Activated naive CD4-positive, alpha-beta T cell treated with anti-CD3 and anti-CD28 coated beads, Interleukin-2, amount 10 ng/mL, durations not matched to agents 7 days and 5 days (primary cell): ENCODE data around the gene PLEKHD1.

Experiments used
- CTCF ChIA-PET: fragments of 350-600 bp; sonication (Branson Sonifier 250); formaldehyde crosslinking; loops from one replicate; lab custom pipeline; 2021; ENCODE audit warnings: antibody characterized with exemption; lab: Charles Lee
- DNase-seq: peaks from one replicate; pipeline ENCODE4 v3.0.0-alpha.2; 2020
- H3K27ac Mint-ChIP-seq: one replicate; pipeline ENCODE4 v1.8.0; 2021; ENCODE audit warnings: mild to moderate bottlenecking, moderate library complexity, mixed read lengths
- H3K27me3 Mint-ChIP-seq: one replicate; pipeline ENCODE4 v1.8.0; 2021; ENCODE audit warnings: mild to moderate bottlenecking, mixed read lengths
- H3K36me3 Mint-ChIP-seq: one replicate; pipeline ENCODE4 v1.8.0; 2021; ENCODE audit warnings: mixed read lengths
- H3K4me1 Mint-ChIP-seq: one replicate; pipeline ENCODE4 v1.8.0; 2021; ENCODE audit warnings: mixed read lengths
- H3K4me3 Mint-ChIP-seq: one replicate; pipeline ENCODE4 v1.8.0; 2021; ENCODE audit warnings: mild to moderate bottlenecking, moderate library complexity, mixed read lengths
- H3K9me3 Mint-ChIP-seq: one replicate; pipeline ENCODE4 v1.8.0; 2021; ENCODE audit warnings: mixed read lengths

Gene PLEKHD1

DNA sequence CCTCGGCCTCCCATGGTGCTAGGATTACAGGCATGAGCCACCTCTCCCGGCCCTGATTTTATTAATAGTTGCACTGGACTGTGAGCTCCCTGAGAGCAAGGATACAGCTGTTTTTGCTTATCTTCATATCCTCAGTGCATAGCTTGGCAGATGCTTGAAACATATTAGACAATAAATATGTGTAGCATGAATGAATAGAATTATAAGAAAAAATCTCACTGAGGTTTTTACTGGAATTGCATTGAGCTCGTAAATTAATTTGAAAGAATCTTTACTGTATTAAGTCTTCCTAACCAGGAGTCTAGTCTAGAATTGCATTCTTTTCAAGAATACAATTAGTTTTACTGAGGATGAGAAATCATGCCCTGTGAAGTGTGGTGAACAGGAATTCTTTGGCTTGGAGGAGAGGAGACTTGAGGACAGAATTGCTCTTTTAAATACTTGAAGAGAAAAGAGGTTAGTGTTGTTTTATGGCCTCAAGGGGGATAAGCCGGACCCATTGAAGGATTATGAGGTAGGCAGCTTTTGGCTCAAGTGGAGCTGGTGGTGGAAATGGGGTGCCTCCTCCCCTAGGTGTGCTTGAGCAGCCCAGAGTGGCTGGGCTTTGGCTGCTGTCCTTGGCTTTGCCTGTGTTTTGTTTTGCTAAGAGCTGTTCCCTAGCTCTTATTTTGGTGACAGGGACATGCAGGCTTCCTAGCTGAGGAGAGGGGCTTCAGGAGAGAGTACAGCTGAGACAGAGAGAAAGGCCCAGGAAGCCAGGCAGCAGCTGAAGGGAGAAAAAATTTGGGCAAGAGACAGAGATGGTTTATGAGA, 34.0 kb downstream of the PLEKHD1 start:
- Mint-ChIP-seq H3K27me3 (peaks cover 39% of the 10 kb centered on the region), H3K4me3 (no peak overlapping the region), H3K27ac (no peak overlapping the region), H3K9me3 (no peaks in the 10 kb centered on the region), H3K36me3 (no peaks in the 10 kb centered on the region), H3K4me1 (no peaks in the 10 kb centered on the region)
- CTCF ChIA-PET = no interaction called here
- DNase-seq = no peak

DNA sequence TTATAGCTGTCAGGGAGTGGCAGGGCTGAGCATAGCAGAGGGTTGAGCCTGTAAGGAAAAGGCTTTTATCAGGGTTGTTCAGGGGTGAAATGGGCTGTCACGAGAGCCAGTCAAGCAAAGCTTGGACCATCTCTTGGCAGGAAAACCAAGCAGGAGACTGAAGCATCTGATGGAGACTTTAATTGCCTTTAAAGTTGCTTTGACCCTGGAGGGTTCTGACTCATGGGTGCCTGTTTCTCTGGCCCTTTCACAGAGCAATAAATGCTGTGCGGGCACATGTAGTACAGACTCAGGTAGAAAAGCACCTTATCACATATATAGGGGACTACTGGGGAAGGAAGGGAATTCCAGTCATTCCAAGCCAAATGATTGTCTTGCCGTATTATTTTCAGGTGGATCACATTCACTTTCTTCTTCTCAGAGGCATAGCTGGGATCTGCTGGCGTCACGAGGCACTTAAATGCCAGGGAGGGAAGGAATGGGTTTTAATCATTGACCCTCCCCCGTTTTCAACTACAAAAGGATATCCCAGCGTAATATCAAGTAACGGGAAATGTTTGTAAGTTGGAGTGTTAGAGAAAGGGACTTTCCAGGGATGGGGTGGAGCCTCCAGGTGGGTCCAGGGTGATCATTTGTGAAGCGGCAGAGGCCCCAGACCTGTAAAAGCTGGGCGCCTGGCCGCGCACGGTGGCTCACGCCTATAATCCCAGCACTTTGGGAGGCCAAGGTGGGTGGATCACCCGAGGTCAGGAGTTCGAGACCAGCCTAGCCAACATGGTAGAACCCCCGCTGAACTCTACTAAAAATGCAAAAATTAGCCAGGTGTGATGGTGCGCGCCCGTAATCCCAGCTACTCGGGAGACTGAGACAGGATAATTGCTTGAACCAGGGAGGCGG, 34.9 kb downstream of the PLEKHD1 start:
- CTCF ChIA-PET = no interaction called here

DNA sequence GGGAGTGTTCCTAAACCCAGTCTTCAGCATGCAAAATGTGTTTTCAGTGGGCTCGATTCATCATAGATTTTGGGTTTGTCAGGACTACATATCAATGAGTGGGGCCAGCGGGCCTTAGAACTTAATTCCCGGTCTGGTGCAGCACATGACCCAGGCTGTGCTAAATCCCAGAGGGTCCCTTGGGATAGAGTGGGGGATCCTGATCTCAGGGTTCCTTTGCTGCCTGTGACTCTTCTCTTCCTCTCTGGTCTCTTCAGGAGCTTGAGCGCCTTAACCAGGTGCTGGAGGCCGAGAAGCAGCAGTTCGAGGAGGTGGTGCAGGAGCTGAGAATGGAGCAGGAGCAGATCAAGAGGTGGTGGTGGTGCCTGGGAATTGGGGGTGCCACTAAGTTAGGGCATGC, 37.5 kb downstream of the PLEKHD1 start:
- H3K36me3 Mint-ChIP-seq = no peaks in the 10 kb centered on the region
- no peak for DNase-seq
- no peak overlapping the region for H3K27ac Mint-ChIP-seq
- peaks cover 37% of the 10 kb centered on the region for H3K27me3 Mint-ChIP-seq
- no peaks in the 10 kb centered on the region for H3K4me1 Mint-ChIP-seq
- no peaks in the 10 kb centered on the region for H3K9me3 Mint-ChIP-seq
- H3K4me3 Mint-ChIP-seq = no peak overlapping the region
- CTCF ChIA-PET = no interaction called here

More for the DNA sequence above, 34.9 kb downstream of the PLEKHD1 start:
- Mint-ChIP-seq H3K4me3 (no peak overlapping the region), H3K27me3 (peaks cover 36% of the 10 kb centered on the region), H3K9me3 (no peaks in the 10 kb centered on the region), H3K27ac (no peak overlapping the region), H3K4me1 (no peaks in the 10 kb centered on the region), H3K36me3 (no peaks in the 10 kb centered on the region)
- DNase-seq = no peak

DNA sequence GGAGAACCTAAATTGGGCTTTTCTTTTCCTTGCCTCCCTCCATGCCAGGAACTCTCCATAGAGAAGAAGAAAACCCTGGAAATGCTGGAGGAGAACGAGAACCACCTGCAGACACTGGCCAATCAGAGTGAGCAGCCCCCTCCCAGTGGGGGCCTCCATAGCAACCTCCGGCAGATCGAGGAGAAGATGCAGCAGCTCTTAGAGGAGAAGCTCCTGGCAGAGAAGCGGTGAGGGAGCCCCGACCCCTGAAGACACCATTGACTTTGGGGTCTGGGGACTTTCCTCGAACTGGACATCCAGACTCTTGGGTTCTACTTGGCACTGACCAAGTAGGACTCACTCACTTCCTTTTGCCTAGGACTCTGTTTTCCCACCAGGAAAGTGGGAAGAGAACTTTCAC, 41.4 kb downstream of the PLEKHD1 start:
- Mint-ChIP-seq H3K9me3 (no peaks in the 10 kb centered on the region), H3K4me3 (no peak overlapping the region), H3K27ac (no peak overlapping the region), H3K4me1 (no peaks in the 10 kb centered on the region), H3K36me3 (no peaks in the 10 kb centered on the region), H3K27me3 (peaks cover 36% of the 10 kb centered on the region)
- CTCF ChIA-PET = no interaction called here
- DNase-seq = no peak

DNA sequence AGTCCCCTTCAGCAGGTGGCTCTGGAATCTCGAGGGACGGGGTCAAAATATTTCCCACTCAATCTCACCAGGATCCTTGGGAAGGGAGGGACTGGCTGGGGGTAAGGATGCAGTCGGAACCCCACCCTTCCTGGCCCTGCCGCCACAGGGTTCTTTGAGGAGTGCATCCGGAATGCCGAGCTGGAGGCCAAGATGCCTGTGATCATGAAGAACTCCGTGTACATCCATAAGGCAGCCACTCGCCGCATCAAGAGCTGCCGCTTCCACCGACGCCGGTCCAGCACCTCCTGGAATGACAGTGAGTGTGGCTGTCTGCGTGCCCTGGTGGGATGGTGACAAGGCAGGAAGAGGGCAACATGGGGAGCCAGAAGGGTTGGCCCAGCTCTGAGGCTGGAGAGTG, 43.1 kb downstream of the PLEKHD1 start:
- no peak overlapping the region for H3K4me3 Mint-ChIP-seq
- no peak for DNase-seq
- no peaks in the 10 kb centered on the region for H3K36me3 Mint-ChIP-seq
- H3K4me1 Mint-ChIP-seq = no peaks in the 10 kb centered on the region
- CTCF ChIA-PET = interaction anchor here (1.6 kb wide), 1 partner anchor 8 kb away, joined by 5 read pairs; no protein-coding TSS in a partner anchor
- no peaks in the 10 kb centered on the region for H3K9me3 Mint-ChIP-seq
- H3K27ac Mint-ChIP-seq = no peak overlapping the region
- peaks cover 33% of the 10 kb centered on the region for H3K27me3 Mint-ChIP-seq

DNA sequence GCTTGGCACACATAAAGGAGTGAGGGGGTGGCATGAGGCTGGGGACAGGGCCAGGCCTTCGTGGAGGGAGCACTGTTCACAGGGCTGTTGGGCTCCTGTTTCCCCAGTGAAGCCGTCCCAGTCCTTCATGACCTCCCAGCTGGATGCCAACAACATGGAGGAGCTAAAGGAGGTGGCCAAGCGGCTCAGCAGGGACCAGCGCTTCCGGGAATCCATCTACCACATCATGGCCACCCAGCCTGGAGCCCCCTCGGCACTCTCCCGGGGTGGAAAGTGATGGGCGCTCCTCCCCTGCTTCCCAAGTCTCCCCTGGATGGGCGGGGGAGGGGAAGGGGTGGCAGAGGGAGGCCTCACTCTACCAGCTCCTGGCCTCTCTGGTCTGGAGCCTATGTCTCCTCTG, 43.6 kb downstream of the PLEKHD1 start:
- no peak overlapping the region for H3K27ac Mint-ChIP-seq
- H3K36me3 Mint-ChIP-seq = no peaks in the 10 kb centered on the region
- no peaks in the 10 kb centered on the region for H3K4me1 Mint-ChIP-seq
- DNase-seq = no peak
- no peaks in the 10 kb centered on the region for H3K9me3 Mint-ChIP-seq
- CTCF ChIA-PET = no interaction called here
- peaks cover 38% of the 10 kb centered on the region for H3K27me3 Mint-ChIP-seq
- no peak overlapping the region for H3K4me3 Mint-ChIP-seq

DNA sequence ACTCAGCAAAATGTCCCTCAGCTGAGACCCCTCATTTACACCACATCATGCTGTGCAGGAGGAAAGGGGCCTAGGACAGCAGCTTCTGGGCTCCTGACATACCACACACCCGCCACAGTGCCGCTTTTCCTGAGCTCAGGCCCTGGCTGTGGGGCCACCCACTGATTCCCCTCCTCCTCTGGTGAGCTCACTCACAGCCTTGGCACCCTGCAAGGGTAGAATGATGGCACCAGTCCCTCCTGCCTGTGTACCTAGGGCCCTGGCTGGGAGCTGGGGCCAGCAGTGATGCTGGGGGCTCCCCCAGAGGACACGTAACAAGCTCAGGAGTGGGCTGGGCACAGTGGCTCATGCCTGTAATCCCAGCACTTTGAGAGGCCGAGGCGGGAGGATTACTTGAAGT, 44.4 kb downstream of the PLEKHD1 start:
- CTCF ChIA-PET = no interaction called here
- H3K27me3 Mint-ChIP-seq = peaks cover 41% of the 10 kb centered on the region
- H3K27ac Mint-ChIP-seq = no peak overlapping the region
- H3K4me3 Mint-ChIP-seq = no peak overlapping the region
- DNase-seq = no peak
- H3K9me3 Mint-ChIP-seq = no peaks in the 10 kb centered on the region
- H3K4me1 Mint-ChIP-seq = no peaks in the 10 kb centered on the region
- no peaks in the 10 kb centered on the region for H3K36me3 Mint-ChIP-seq

DNA sequence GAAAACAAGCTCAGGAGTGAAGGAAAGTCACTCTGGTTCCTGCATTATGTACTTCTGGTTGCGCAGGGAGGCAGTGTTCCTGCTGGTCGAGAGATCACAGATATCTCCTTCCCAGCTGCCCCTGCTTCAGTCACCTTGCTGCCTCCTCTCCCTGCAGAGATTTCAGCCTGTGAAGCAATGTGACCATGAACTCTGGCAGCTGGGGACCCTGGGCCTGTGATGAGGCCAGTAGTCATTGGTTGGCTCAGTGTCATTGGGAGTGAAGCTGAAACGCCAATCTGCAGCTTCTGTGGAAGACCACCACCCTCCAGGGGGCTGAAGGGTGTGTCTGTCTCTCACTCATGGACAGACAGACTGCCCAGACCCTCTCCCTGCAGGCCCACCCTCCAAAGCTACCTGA, 45.0 kb downstream of the PLEKHD1 start:
- H3K4me3 Mint-ChIP-seq = no peak overlapping the region
- peaks cover 40% of the 10 kb centered on the region for H3K27me3 Mint-ChIP-seq
- no peak for DNase-seq
- no peaks in the 10 kb centered on the region for H3K36me3 Mint-ChIP-seq
- no peak overlapping the region for H3K27ac Mint-ChIP-seq
- H3K9me3 Mint-ChIP-seq = no peaks in the 10 kb centered on the region
- CTCF ChIA-PET = no interaction called here
- no peaks in the 10 kb centered on the region for H3K4me1 Mint-ChIP-seq

DNA sequence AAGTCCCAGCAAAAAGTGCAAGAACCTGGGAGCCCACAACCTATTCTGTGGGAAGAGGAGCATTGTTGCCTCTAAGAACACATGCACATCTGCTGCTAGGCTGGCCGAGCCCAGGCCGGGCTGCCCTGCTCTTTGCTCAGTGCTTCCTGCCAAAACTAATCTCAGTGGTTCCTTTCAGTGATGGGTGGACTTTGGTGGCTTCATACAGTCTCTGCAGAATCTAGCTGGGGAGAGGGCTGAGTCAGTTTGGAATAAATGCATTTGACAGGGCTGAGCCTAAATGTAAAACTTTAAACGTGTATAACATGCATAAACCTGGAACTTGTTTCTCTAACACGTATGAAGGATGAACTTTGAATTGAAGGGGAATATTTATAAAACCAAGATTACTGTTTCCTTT, 45.6 kb downstream of the PLEKHD1 start:
- Mint-ChIP-seq H3K9me3 (no peaks in the 10 kb centered on the region), H3K4me1 (no peaks in the 10 kb centered on the region), H3K27me3 (peaks cover 42% of the 10 kb centered on the region), H3K36me3 (no peaks in the 10 kb centered on the region), H3K4me3 (no peak overlapping the region), H3K27ac (no peak overlapping the region)
- DNase-seq = no peak
- CTCF ChIA-PET = no interaction called here

DNA sequence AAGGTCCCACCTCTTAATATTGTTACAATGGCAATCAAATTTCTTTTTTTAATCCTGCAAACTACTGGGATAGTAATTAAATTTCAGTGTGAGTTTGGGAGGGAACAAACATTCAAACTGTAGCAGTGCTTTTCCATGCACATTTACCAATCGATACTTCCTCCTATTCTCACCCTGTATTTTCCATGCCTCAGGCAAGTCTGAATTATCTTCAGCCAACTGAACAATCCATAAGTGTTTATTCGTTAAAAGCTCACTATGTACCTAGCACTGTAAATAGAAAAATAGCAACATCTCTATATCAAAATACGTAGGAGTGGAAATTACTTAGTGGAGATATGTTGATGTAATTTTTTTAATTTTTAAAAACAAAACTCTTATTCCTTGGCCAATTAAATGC, 46.6 kb downstream of the PLEKHD1 start:
- H3K4me1 Mint-ChIP-seq = no peaks in the 10 kb centered on the region
- H3K27me3 Mint-ChIP-seq = peaks cover 44% of the 10 kb centered on the region
- no peaks in the 10 kb centered on the region for H3K9me3 Mint-ChIP-seq
- no peak overlapping the region for H3K4me3 Mint-ChIP-seq
- CTCF ChIA-PET = no interaction called here
- no peak for DNase-seq
- H3K27ac Mint-ChIP-seq = no peak overlapping the region
- no peaks in the 10 kb centered on the region for H3K36me3 Mint-ChIP-seq

DNA sequence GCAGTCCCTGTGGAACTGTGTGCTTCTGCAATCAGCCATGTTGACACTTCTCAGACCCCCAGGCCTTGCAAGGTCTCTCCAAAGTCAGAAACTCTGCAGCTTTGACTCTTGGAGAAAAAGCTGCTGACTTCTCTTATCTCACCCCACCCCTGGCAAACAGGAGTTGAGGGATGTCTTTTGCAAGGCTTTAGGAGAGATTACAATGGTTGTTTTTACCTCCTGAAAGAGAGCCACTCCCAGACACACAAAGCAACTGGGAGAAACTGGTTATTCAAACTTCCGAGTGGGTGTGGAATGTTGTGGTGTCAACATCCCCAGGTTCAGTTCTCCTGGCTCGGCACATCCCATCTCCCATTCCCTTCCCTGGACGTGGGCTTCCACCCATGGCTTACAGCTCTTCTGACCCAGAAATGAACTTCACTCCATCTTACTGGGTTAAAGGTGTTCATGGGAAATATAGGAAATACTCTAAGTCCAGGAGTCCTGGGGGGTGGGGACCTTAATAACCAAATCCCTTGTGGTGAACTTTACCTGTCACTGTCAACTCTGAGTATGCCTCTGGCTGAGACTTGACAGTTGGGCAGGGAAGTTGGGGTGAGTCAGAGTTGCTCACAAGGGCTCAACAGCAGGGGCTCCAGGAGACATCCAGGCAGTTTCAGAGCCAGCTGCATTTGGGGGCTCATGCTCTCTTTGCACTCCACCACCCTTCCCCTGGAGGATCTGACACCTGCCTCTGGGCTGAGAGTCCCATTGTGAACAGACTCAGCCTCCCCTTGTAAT, 48.2 kb downstream of the PLEKHD1 start:
- H3K27me3 Mint-ChIP-seq = peaks cover 50% of the 10 kb centered on the region
- H3K36me3 Mint-ChIP-seq = no peaks in the 10 kb centered on the region
- no peaks in the 10 kb centered on the region for H3K4me1 Mint-ChIP-seq
- no peaks in the 10 kb centered on the region for H3K9me3 Mint-ChIP-seq
- H3K27ac Mint-ChIP-seq = no peak overlapping the region
- CTCF ChIA-PET = no interaction called here
- no peak overlapping the region for H3K4me3 Mint-ChIP-seq
- no peak for DNase-seq

DNA sequence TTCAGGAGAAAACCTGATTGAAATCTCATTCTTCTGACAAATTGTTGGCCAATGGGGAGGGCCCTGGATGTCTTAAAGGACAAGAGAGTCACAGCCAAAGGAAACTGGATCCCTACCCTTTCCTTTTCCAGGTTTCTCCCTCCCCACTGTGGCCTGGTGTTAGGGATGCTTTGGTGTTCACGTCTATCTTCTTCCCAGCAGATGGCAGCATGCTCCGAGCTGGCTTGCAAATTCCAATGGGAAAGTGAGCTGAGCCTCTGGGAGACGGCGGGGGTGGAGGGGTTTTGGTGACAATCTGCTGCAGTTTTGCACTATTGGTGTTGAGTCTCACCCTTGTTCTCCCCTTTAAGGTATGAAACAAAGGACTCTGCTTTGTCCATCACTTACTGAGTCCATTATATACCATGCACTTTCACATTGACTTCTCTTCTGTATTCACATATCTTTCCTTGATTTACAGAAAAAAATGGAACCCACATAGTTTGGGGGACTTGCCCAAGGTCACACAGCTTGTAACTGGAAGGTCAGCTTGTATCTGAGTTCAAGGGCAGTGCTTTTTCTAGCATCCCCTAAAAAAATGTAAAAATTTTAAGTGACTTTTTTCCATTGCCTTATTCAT, 50.8 kb downstream of the PLEKHD1 start:
- H3K27me3 Mint-ChIP-seq = peaks cover 56% of the 10 kb centered on the region
- CTCF ChIA-PET = interaction anchor here (1.0 to 2.3 kb wide), 4 partner anchors 8 to 46 kb away, joined by 3 to 5 read pairs (median 4); partner anchors contain the start of gene CCDC177
- no peaks in the 10 kb centered on the region for H3K36me3 Mint-ChIP-seq
- H3K4me1 Mint-ChIP-seq = no peaks in the 10 kb centered on the region
- DNase-seq = no peak
- H3K4me3 Mint-ChIP-seq = no peak overlapping the region
- no peak overlapping the region for H3K27ac Mint-ChIP-seq
- no peaks in the 10 kb centered on the region for H3K9me3 Mint-ChIP-seq

DNA sequence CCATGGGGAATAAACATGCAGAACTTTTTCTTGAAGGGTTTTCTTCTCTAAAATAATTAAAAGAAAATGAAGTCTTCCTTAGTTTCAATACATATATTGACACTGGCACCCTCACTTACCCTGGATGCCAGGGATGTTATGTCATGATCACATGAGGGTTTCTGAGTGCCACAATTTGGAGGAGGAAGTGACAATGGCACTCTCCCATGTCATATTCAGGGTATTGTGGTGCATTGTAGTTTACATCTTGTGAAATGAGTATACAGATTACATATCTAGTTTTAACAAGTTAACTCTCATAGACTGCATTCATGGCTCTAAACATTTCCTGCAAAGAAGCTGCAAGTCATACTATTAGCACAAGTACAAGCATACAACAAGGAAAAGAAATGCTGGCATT, 52.4 kb downstream of the PLEKHD1 start:
- H3K9me3 Mint-ChIP-seq = no peaks in the 10 kb centered on the region
- CTCF ChIA-PET = interaction anchor here (0.7 to 2.3 kb wide), 4 partner anchors 19 to 38 kb away, joined by 3 to 5 read pairs (median 4); partner anchors contain the start of gene CCDC177

More for the DNA sequence above, 52.4 kb downstream of the PLEKHD1 start:
- no peak for DNase-seq
- Mint-ChIP-seq H3K27me3 (peaks cover 67% of the 10 kb centered on the region), H3K36me3 (no peaks in the 10 kb centered on the region), H3K27ac (no peak overlapping the region), H3K4me1 (no peaks in the 10 kb centered on the region), H3K4me3 (no peak overlapping the region)
